Large intestine (tissue), 3 donors: ENCODE data around the gene NLRP9. TPM values are rescaled to one million over a fixed set of nuclear protein-coding genes. Genes with fewer than 3 reads are reported as not detected.
A peak's percentile ranks its signal among the peaks of the same experiment; 100 is the strongest.

Experiments
- DNase-seq, 2 donors: peaks; one replicate each; pipeline versions ENCODE4 v3.0.0 to v3.0.0-alpha.2; 2013
- H3K27ac ChIP-seq: one replicate; pipeline ENCODE4 v1.5.1; 2013; ENCODE audit warnings: low read length
- H3K27me3 ChIP-seq: 2 replicates; pipeline ENCODE4 v1.6.1; 2013; ENCODE audit warnings: low read length; ENCODE audit not compliant: control insufficient read depth, insufficient read depth
- H3K36me3 ChIP-seq: 2 replicates; pipeline ENCODE4 v1.6.1; 2013; ENCODE audit warnings: low read length; ENCODE audit not compliant: control insufficient read depth, insufficient read depth
- H3K4me1 ChIP-seq: one replicate; pipeline ENCODE4 v1.6.1; 2013; ENCODE audit warnings: low read length; ENCODE audit not compliant: control insufficient read depth, insufficient read depth
- H3K4me3 ChIP-seq: one replicate; pipeline ENCODE4 v1.5.1; 2013; ENCODE audit warnings: low read length
- H3K9me3 ChIP-seq: one replicate; pipeline ENCODE4 v1.6.1; 2013; ENCODE audit warnings: mild to moderate bottlenecking, low read depth, low read length, moderate library complexity; ENCODE audit not compliant: control insufficient read depth
- WGBS: methylation state at CpG from one replicate; pipeline ENCODE4 v1.1.5; 2013; ENCODE audit warnings: low lambda C conversion rate; ENCODE audit not compliant: insufficient coverage; 5-methylcytosine and 5-hydroxymethylcytosine counted together
- polyA plus RNA-seq: library from polyadenylated mRNA; unstranded; fragments of 120-200 nt; gene quantifications from one replicate; pipeline ENCODE4 v1.2.1, GENCODE V29; 2013

The NLRP9 gene
- polyA plus RNA-seq, 1 donor: not detected

DNA sequence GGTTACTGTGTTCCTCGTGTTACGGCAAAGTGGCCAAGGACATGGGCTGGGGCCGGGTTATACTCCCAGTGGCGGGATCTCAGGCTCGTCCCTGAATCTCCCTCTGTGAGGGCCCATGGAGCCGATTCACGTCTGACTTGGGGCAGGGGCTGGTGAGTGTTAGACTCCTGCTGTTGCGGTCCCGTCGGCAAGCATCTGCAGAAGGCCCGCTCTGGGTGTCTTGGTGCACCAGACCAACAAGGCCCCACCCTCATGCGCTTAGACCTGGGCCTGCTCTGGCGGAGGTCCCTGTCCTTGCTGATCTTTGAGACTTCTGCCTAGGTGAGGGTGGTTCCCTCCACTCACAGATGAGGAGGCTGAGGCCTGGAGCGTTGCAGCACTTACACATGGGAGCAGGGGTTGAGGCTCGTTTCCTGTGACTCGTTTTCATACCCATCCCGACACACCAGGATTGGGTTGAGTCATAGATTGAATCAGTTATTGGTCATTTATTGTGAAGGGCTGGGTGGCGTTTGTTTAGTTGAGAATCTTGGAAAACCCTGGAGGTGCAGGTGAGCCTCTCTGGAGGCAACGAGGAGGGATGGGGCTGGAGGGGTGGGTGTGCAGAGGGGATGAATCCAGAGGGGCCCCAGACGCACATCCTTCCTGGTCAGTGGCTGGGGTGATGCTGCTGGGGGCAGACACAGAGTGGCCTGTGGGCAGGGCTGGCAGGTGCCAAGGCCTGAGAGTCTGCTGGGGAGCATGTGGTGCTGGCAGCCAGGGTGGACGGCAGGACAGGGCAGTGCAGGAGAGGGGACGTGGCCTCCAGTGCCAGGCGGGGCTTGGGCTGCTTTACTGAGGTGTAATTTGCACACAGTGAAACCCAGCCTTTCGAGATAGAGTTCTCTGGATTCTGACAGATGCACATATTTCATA is 58.6 kb downstream of the NLRP9 start:
- peaks cover 49% of the 10 kb centered on the region for H3K36me3 ChIP-seq
- WGBS: 87% methylated on average over 3 of the region's 24 CpGs
- no peaks in the 10 kb centered on the region for H3K27me3 ChIP-seq
- no peaks in the 10 kb centered on the region for H3K9me3 ChIP-seq
- H3K27ac ChIP-seq: no peak overlapping the region
- DNase-seq: no peak
- H3K4me3 ChIP-seq: no peak overlapping the region
- H3K4me1 ChIP-seq: peaks cover 37% of the 10 kb centered on the region

DNA sequence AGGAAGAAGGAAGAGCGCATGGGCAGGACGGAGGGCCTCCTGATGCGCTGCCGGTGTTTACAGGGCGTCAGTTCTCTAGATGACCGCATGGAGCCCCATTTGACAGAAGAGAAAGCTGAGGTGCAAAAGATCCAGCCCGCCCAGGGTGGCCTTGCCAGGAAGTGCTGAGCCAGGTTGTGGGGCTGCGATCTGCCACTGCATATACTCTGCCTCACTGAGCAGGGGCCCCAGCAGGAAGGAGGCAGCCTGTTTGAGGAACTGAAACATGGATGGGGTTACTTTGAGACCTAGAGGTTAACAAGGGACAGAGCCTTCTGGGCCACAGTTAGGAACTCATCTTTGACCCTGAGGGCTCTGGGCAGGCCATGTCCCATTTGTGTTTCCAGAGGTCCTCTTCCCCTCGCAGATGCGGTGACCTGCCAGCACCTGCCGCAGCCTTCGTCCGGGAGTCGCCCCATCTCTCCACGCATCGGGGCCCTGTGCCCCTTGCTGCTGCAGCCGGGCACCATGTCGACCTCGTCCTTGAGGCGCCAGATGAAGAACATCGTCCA is 60.0 kb downstream of the NLRP9 start:
- DNase-seq: no peak
- Histone ChIP-seq H3K9me3 (no peaks in the 10 kb centered on the region), H3K36me3 (peaks cover 58% of the 10 kb centered on the region), H3K4me3 (no peak overlapping the region), H3K27me3 (no peaks in the 10 kb centered on the region), H3K27ac (peak overlapping the region; percentile 80), H3K4me1 (peaks cover 25% of the 10 kb centered on the region)
- WGBS: no CpG with 5 or more reads among the region's 21 CpGs

DNA sequence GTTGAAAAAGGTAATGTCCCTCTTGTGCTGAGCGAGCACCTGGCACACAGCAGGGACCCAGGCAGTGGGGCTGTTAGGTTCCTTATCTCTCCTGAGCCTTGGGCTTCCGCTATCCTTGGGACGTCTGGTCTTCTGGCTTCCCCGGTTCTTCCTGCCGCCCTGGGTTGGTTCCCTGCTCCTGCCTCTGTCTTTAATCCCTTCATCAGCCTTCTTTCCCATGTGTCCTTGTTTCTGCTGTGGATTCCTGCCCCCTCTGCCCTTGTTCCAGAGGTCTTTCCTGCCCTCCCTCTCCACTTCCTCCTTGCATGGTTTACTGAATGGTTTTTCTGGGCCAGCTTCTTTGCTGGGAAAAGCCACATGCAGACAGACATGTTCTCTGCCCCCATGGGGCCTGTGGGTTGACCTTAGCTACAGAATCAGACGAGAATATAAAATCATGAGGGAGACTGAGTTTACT is 60.6 kb downstream of the NLRP9 start:
- peak; percentile 38 to 82 for DNase-seq
- Histone ChIP-seq H3K9me3 (no peaks in the 10 kb centered on the region), H3K27ac (peak overlapping the region; percentile 80), H3K4me3 (peak overlapping the region; percentile 88), H3K27me3 (no peaks in the 10 kb centered on the region), H3K4me1 (peaks cover 22% of the 10 kb centered on the region), H3K36me3 (peaks cover 58% of the 10 kb centered on the region)
- 23% methylated on average over 4 of the region's 6 CpGs for WGBS

- Histone ChIP-seq H3K27ac (peak overlapping the region; percentile 80), H3K27me3 (no peaks in the 10 kb centered on the region), H3K4me3 (peak overlapping the region; percentile 88), H3K9me3 (no peaks in the 10 kb centered on the region), H3K4me1 (peaks cover 22% of the 10 kb centered on the region), H3K36me3 (peaks cover 57% of the 10 kb centered on the region)
- DNase-seq: peak in 1 of 2 donors; percentile 16
- no CpG with 5 or more reads among the region's 7 CpGs for WGBS
Observed at GRCh38 chr19:55676889-55677505, 61.2 kb downstream of the NLRP9 start.

DNA sequence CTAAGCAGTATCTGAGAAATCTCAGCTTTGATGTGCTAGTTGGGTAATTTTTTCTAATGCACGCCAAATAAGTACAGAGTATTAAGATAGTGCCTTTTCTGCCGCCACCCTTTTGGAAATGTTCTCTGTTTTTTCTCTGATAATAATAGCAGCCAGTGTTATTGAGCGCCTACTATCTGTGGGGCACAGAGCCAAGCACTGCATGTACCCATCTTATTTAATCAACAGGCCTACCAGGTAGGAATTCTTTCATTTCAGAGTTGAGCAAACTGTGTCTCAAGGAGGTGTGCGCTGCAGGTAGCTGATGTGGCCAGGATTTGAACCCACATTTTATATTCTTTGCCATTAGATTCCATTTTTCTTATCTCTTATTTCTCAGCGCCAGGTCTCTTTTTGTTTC is 61.8 kb downstream of the NLRP9 start:
- no peaks in the 10 kb centered on the region for H3K27me3 ChIP-seq
- H3K27ac ChIP-seq: peak overlapping the region; percentile 80
- no peaks in the 10 kb centered on the region for H3K9me3 ChIP-seq
- 65% methylated on average over 4 of the region's 5 CpGs for WGBS
- peaks cover 55% of the 10 kb centered on the region for H3K36me3 ChIP-seq
- H3K4me3 ChIP-seq: peak overlapping the region; percentile 88
- no peak for DNase-seq
- peaks cover 22% of the 10 kb centered on the region for H3K4me1 ChIP-seq

DNA sequence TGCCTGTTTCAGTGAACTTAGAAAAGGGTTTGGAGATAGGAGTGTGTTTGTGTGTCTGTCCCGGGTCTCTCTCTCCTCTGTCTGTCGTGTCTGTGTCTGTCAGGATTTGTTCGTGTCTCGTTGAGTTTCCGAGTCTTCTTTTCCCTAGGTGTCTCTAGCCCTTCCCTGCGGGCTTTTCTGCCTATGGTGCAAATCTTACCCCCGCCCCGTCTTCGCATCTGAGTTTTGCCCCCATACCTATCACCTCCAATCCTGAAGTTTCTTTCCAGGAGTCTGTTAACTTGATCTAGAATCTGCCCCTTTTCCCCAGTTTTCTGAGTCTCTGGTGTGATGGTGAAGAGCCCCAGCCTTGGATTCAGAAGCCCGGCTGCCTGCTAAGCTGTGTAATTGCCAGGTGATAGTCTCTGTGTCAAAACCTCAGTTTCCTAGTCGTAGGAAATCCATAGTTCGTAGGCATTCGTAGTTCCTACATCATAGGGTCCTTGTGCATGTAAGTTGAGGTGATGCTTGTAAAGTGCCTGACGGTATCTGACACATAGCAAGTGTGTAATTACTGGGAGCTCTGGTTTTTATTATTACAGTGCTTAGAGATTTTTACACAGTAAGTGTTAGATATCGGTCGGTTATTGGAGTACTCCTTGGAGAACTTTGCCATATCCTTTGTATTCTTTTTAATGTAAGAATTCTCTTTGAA is 62.4 kb downstream of the NLRP9 start:
- peak in 1 of 2 donors; percentile 17 for DNase-seq
- WGBS: no CpG with 5 or more reads among the region's 16 CpGs
- Histone ChIP-seq H3K4me3 (peak overlapping the region; percentile 88), H3K36me3 (peaks cover 53% of the 10 kb centered on the region), H3K27me3 (no peaks in the 10 kb centered on the region), H3K27ac (peak overlapping the region; percentile 80), H3K4me1 (peaks cover 22% of the 10 kb centered on the region), H3K9me3 (no peaks in the 10 kb centered on the region)

DNA sequence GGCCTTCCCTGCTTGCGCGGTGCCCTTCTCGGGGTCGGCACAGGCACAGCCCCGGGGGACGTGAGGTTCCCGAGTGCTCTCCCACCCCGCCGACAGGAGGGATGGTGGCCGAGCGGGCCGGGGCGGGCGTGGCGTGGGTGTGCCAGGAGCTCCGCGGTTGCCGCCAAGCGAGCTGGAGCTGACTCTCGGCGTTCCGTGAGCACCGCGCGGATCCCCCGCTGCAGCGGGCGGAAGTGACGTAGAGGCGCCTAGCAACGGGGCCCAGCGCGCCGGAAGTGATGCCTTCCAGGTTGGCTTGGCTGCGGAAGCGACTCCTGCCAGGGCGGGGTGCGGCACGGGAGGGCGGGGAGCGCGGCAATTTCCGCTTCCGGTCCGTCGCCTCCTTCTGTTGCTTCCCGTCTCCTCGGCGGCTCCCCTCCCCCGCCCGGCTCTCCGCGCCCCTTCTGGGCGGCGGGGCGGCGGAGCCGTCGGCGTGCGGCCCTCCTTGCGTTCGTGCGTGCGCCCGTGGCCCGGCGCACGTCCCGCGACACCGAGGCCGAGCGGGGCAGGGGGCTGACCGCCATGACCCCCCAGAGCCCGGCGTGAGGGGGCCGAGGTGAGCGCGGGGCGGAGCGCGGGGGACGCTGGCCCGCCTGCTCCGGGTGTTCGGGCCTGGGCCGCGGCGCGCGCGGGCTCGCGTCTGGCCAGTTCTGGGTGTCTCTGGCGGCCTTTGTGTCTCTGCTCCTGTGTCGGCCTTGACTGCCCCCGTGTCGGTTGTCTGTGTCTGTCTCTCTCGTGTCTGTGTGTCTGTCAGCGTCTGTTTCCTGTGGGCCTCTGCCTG is 63.2 kb downstream of the NLRP9 start, which contains the start of gene EPN1:
Gene EPN1, plus strand, starts transcription at position 386 of the 820 bp plus-strand sequence. CDS start 3,402 bp downstream, outside the sequence.
- peaks cover 22% of the 10 kb centered on the region for H3K4me1 ChIP-seq
- H3K4me3 ChIP-seq: peak within 1 kb of the TSS; percentile 88
- H3K9me3 ChIP-seq: no peaks in the 10 kb centered on the region
- DNase-seq: peak; percentile 97
- no CpG with 5 or more reads among the region's 101 CpGs for WGBS
- peaks cover 53% of the 10 kb centered on the region for H3K36me3 ChIP-seq
- H3K27me3 ChIP-seq: no peaks in the 10 kb centered on the region
- H3K27ac ChIP-seq: peak within 1 kb of the TSS; percentile 80

DNA sequence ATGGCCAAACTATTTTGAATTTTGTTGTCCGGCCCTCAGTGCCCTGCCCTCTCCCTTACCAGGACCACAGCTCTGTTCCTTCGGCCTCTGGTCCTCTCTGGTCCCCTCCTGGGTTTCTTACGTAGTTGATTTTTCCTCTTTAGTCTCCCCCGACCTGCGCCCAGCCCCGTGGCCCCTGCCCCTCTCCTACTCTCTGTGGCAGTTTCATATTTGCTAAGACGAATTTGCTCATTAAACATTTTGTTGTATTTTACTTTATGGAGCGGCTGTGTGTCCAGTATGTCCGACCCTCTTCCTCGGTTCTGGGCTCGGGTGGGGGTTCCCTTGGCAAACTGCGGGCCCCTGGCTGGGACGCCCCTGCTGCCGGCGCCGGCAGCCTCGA is 63.8 kb downstream of the NLRP9 start:
- peaks cover 22% of the 10 kb centered on the region for H3K4me1 ChIP-seq
- H3K4me3 ChIP-seq: peak overlapping the region; percentile 53
- peaks cover 53% of the 10 kb centered on the region for H3K36me3 ChIP-seq
- no peak for DNase-seq
- no peaks in the 10 kb centered on the region for H3K9me3 ChIP-seq
- no CpG with 5 or more reads among the region's 17 CpGs for WGBS
- peak overlapping the region; percentile 56 for H3K27ac ChIP-seq
- H3K27me3 ChIP-seq: no peaks in the 10 kb centered on the region

GRCh38 chr19:55673889-55674288 is 64.3 kb downstream of the NLRP9 start:
- Histone ChIP-seq H3K9me3 (no peaks in the 10 kb centered on the region), H3K27me3 (no peaks in the 10 kb centered on the region), H3K4me3 (no peak overlapping the region), H3K36me3 (peaks cover 53% of the 10 kb centered on the region), H3K27ac (no peak overlapping the region), H3K4me1 (peaks cover 22% of the 10 kb centered on the region)
- DNase-seq: no peak
- no CpG with 5 or more reads among the region's 15 CpGs for WGBS
